Transverse colon (tissue), 4 donors: ENCODE measurements around the gene TEX36. TPM values are rescaled to one million over a fixed set of nuclear protein-coding genes. Genes with fewer than 3 reads are reported as not detected.

Experiments used
- DNase-seq: peaks from one replicate; pipeline ENCODE4 v3.0.0-alpha.2; 2019
- H3K27ac ChIP-seq, 4 donors: fragments of 200-600 bp; sonication (generic); 2 replicates each; pipeline ENCODE4 v1.5.1; 2016 to 2018; ENCODE audit warnings: inconsistent platforms in 4 of 4
- H3K27me3 ChIP-seq: fragments of 200-600 bp; sonication (generic); 2 replicates; pipeline ENCODE4 v1.5.1; 2017; ENCODE audit warnings: inconsistent platforms
- H3K36me3 ChIP-seq, 4 donors: fragments of 200-600 bp; sonication (generic); 2 replicates each; pipeline ENCODE4 v1.5.1; 2017 to 2019; ENCODE audit warnings: inconsistent platforms in 4 of 4
- H3K4me1 ChIP-seq, 4 donors: fragments of 200-600 bp; sonication (generic); 2 replicates each; pipeline ENCODE4 v1.5.1; 2017 to 2020; ENCODE audit warnings: inconsistent platforms in 4 of 4
- H3K4me3 ChIP-seq, 4 donors: fragments of 200-600 bp; sonication (generic); 1 replicate in 1 of 4; 2 replicates in 3 of 4; pipeline versions ENCODE4 v1.5.1 to v1.6.1; 2017 to 2019; ENCODE audit warnings: inconsistent platforms in 4 of 4
- H3K9me3 ChIP-seq, 2 donors: fragments of 200-600 bp; sonication (generic); 2 replicates each; pipeline ENCODE4 v1.5.1; 2017 to 2019; ENCODE audit warnings: inconsistent platforms in 2 of 2
- CTCF ChIP-seq, 5 experiments: fragments of 200-600 bp in 3 of 5; fragments of 450-650 bp in 2 of 5; sonication (generic) in 3 of 5; IDR thresholded peaks; 1 replicate in 2 of 5; 2 replicates in 3 of 5; pipeline ENCODE4 v1.5.1; 2016 to 2017; ENCODE audit warnings: antibody characterized with exemption in 5 of 5, inconsistent platforms in 3 of 5, mild to moderate bottlenecking in 2 of 5, moderate library complexity in 1 of 5
- EP300 ChIP-seq: sonication (generic); formaldehyde crosslinking; IDR thresholded peaks from one replicate; pipeline ENCODE4 v1.6.1; 2017; ENCODE audit warnings: antibody characterized with exemption, low read depth
- POLR2A ChIP-seq: fragments of 450-650 bp; IDR thresholded peaks from one replicate; pipeline ENCODE4 v1.6.1; 2016; ENCODE audit warnings: antibody characterized with exemption, mild to moderate bottlenecking, moderate library complexity
- POLR2AphosphoS5 ChIP-seq, 3 donors: sonication (generic); formaldehyde crosslinking; IDR thresholded peaks; one replicate each; pipeline ENCODE4 v1.6.1; 2016; ENCODE audit warnings: antibody characterized with exemption in 3 of 3
- WGBS, 2 donors: methylation state at CpG; one replicate each; pipeline ENCODE4 v1.1.5; 2018; ENCODE audit warnings: low coverage in 1 of 2; 5-methylcytosine and 5-hydroxymethylcytosine counted together
- in situ Hi-C, 4 donors: fragments of 200-750 bp; cut with MboI; loops; one replicate each; pipeline versions ENCODE4 v1.15.0 to v1.15.1; 2017; ENCODE audit warnings: low sequenced_read_pairs in 3 of 4, low pct_ligation_motif_present in 1 of 4, low pct_unique_long_range_greater_than_20kb in 1 of 4
- intact Hi-C: fragments of 100-400 bp; cut with DNase I; formaldehyde crosslinking; loops from one replicate; pipeline ENCODE4 v1.15.1; 2023; ENCODE audit warnings: low total_unique reads
- total RNA-seq, 4 donors: library from RNA; depleted of rRNA; stranded (reverse); fragments of >200 nt; gene quantifications; one replicate each; pipeline ENCODE4 v1.1.0, GENCODE V29; 2016

Gene TEX36
- total RNA-seq, 4 donors from 2014 or later = not detected

GRCh38 chr10:125694883-125695282, 11.9 kb upstream of the TEX36 start:
- H3K27ac ChIP-seq = no peak overlapping the region
- no peaks in the 10 kb centered on the region for H3K4me1 ChIP-seq
- 64% methylated on average over 1 of the region's 1 CpG; no CpG with 5 or more reads in 1 of the 2 donors for WGBS, 2 donors
- DNase-seq = no peak
- H3K36me3 ChIP-seq = no peaks in the 10 kb centered on the region
- H3K4me3 ChIP-seq = no peak overlapping the region
- H3K9me3 ChIP-seq = no peaks in the 10 kb centered on the region
- no peak for TF ChIP-seq CTCF (IDR thresholded peaks at IDR 0.05)
- in situ Hi-C loops (no loop called here), intact Hi-C loops (no loop called here)
- peaks cover 8% of the 10 kb centered on the region for H3K27me3 ChIP-seq

- DNase-seq = no peak
- Histone ChIP-seq H3K27me3 (peaks cover 8% of the 10 kb centered on the region), H3K4me1 (no peaks in the 10 kb centered on the region), H3K27ac (no peak overlapping the region), H3K36me3 (no peaks in the 10 kb centered on the region), H3K4me3 (no peak overlapping the region), H3K9me3 (no peaks in the 10 kb centered on the region)
- in situ Hi-C loops (no loop called here), intact Hi-C loops (no loop called here)
- no peak for TF ChIP-seq CTCF (IDR thresholded peaks at IDR 0.05)
- 88 to 100% methylated on average over 2 of the region's 2 CpGs for WGBS, 2 donors
Measured at GRCh38 chr10:125693524-125693847, 10.5 kb upstream of the TEX36 start.

GRCh38 chr10:125692601-125693523, 9.9 kb upstream of the TEX36 start:
- in situ Hi-C loops = no loop called here
- no peaks in the 10 kb centered on the region for H3K4me1 ChIP-seq
- H3K4me3 ChIP-seq = no peak overlapping the region
- no peak overlapping the region for H3K27ac ChIP-seq
- H3K9me3 ChIP-seq = no peaks in the 10 kb centered on the region
- WGBS, 2 donors = 86 to 91% methylated on average over 9 to 12 of the region's 12 CpGs
- intact Hi-C loops = no loop called here
- DNase-seq = no peak
- no peaks in the 10 kb centered on the region for H3K36me3 ChIP-seq
- H3K27me3 ChIP-seq = peaks cover 8% of the 10 kb centered on the region
- TF ChIP-seq CTCF (IDR thresholded peaks at IDR 0.05) = no peak
- TF ChIP-seq EP300 = no peak
- no peak for TF ChIP-seq POLR2AphosphoS5 (IDR thresholded peaks at IDR 0.05)
- TF ChIP-seq POLR2A = no peak

GRCh38 chr10:125692196-125692595, 9.2 kb upstream of the TEX36 start:
- no peak for TF ChIP-seq CTCF (IDR thresholded peaks at IDR 0.05)
- TF ChIP-seq POLR2AphosphoS5 (IDR thresholded peaks at IDR 0.05) = no peak
- no peak for TF ChIP-seq POLR2A
- TF ChIP-seq EP300 = no peak

More at GRCh38 chr10:125692196-125692595, 9.2 kb upstream of the TEX36 start:
- H3K4me3 ChIP-seq = no peak overlapping the region
- DNase-seq = no peak
- peaks cover 8% of the 10 kb centered on the region for H3K27me3 ChIP-seq
- intact Hi-C loops (no loop called here), in situ Hi-C loops (no loop called here)
- H3K9me3 ChIP-seq = no peaks in the 10 kb centered on the region
- H3K36me3 ChIP-seq = no peaks in the 10 kb centered on the region
- no peaks in the 10 kb centered on the region for H3K4me1 ChIP-seq
- no peak overlapping the region for H3K27ac ChIP-seq
- WGBS, 2 donors = 54 to 63% methylated on average over 3 of the region's 3 CpGs
